ENCODE measurements around the gene MCRS1.
"Not testable (repeated sequence)": the region's sequence is repeated elsewhere in the genome, so short reads cannot be mapped to it uniquely, and the experiment has no call there.

Gene MCRS1

DNA sequence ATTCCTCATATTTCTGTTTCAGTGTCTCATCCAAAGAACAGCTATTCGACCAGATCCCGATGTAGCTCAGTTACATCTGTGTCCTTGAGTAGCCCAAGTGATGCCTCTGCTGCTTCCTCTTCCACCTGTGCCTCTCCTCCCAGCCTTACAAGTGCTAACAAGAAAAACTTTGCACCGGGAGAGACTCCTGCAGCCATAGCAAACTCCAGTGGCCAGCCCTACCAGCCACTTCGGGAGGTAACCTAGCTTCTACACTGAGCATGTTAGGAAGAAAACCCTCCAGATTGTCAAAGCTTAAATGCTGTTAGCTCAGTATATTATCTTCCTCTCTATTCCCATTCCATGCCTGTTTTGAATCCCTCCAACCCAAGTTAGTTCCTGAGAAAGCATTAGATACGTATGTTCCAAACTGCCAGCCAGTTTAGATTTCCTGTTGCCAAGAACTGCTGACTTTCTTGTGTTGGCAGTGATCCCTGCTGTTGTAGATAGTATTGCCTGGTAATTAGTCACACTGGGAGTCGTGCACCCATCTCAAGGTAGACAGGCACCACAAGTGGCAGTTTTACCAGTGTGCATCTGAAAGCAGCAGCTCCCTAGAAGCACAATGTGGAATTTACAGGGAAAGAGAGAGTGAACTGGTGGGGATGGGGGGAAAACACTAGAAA lies 43.1 kb downstream of the MCRS1 start:
- no peaks in the 10 kb centered on the region for H3K27me3 ChIP-seq (ENCODE audit: low read depth, low read length)
- H3K4me3 ChIP-seq (ENCODE audit: low read depth in 1 of 2, low read length in 2 of 2): no peak overlapping the region
- H3K36me3 ChIP-seq (ENCODE audit: control insufficient read depth in 1 of 2, insufficient read depth in 2 of 2, low read length in 2 of 2): peaks cover 28 to 37% of the 10 kb centered on the region in 2 donors
- no peaks in the 10 kb centered on the region for H3K9me3 ChIP-seq (ENCODE audit: control insufficient read depth in 1 of 2, low read length in 2 of 2)
- H3K27ac ChIP-seq (ENCODE audit: low read length): no peak overlapping the region
- no peaks in the 10 kb centered on the region for H3K4me1 ChIP-seq (ENCODE audit: control insufficient read depth in 1 of 2, insufficient read depth in 2 of 2, low read length in 2 of 2)

DNA sequence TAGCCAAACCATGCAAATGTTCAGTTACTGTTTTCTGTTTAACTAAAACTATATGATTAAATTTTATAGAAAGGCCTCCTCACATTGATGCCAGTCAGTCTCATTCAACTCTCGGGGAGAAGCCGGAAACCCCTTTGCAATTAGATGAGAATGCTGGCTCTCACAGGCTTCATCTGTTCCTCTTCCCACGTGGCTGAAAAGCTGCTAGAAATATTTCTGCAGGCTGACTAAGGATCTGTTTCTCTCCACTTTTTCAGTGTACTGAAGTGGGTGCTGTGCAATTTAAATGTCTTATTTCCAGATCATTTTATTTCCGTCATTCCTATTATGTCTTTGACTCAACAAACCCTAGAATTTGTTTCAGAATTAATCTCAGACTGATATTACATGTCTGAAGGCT lies 46.6 kb downstream of the MCRS1 start:
- Histone ChIP-seq H3K27ac (ENCODE audit: low read length) (no peak overlapping the region), H3K4me1 (ENCODE audit: control insufficient read depth in 1 of 2, insufficient read depth in 2 of 2, low read length in 2 of 2) (no peaks in the 10 kb centered on the region), H3K36me3 (ENCODE audit: control insufficient read depth in 1 of 2, insufficient read depth in 2 of 2, low read length in 2 of 2) (peaks cover 25 to 28% of the 10 kb centered on the region in 2 donors)

DNA sequence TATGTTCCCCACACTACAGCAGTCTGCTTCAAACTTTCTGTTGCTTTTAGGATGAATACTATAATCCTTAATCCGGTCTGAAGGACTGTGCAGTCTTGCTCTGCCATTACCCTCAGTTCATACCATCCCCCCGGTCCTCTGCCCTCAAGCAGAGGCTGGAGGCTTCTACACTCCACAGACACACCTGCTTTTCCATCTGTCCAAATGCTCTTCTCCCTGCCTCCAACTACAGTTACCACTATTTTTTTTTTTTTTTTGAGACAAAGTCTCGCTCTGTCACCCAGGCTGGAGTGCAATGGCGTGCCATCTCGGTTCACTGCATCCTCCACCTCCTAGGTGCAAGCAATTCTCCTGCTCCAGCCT lies 48.4 kb downstream of the MCRS1 start:
- Histone ChIP-seq H3K36me3 (ENCODE audit: control insufficient read depth in 1 of 2, insufficient read depth in 2 of 2, low read length in 2 of 2) (peaks cover 7 to 10% of the 10 kb centered on the region in 2 donors), H3K27me3 (ENCODE audit: low read depth, low read length) (no peaks in the 10 kb centered on the region), H3K4me3 (ENCODE audit: low read depth in 1 of 2, low read length in 2 of 2) (no peak overlapping the region), H3K27ac (ENCODE audit: low read length) (no peak overlapping the region), H3K9me3 (ENCODE audit: control insufficient read depth in 1 of 2, low read length in 2 of 2) (no peaks in the 10 kb centered on the region), H3K4me1 (ENCODE audit: control insufficient read depth in 1 of 2, insufficient read depth in 2 of 2, low read length in 2 of 2) (no peaks in the 10 kb centered on the region)

More for the DNA sequence above, 46.6 kb downstream of the MCRS1 start:
- Histone ChIP-seq H3K4me3 (ENCODE audit: low read depth in 1 of 2, low read length in 2 of 2) (no peak overlapping the region), H3K27me3 (ENCODE audit: low read depth, low read length) (no peaks in the 10 kb centered on the region), H3K9me3 (ENCODE audit: control insufficient read depth in 1 of 2, low read length in 2 of 2) (no peaks in the 10 kb centered on the region)

DNA sequence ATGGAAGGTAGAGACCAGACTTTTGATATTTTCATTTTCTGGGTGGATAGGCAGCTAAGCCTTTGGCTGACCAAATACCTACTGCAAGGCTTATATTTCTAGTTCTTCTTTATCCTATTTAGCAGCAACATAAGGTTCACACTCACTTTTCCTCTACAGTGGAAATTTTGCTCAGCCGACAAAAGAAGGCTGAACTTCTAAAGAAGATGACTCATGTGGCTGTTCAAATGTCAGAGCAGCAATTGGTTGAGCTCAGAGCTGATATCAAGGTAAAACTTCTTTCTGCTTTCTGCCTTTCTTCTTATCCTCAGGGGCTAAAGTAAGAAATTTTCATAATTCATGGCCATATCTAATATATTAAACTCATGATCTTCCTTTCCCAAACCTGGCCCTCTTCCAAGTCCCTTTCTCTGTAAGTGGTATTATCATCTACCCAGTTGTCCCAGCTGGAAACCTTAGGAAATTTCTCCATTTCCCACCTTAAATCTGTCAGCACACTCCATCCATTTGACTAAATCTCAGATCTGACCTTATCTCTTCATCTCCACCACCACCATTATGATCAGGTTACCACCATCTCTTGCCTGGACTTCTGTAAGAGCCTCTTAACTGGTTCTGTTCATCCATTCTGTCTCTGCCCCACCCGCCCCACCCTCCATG lies 48.9 kb downstream of the MCRS1 start:
- Histone ChIP-seq H3K4me3 (ENCODE audit: low read depth in 1 of 2, low read length in 2 of 2) (no peak overlapping the region), H3K27ac (ENCODE audit: low read length) (no peak overlapping the region), H3K27me3 (ENCODE audit: low read depth, low read length) (no peaks in the 10 kb centered on the region), H3K36me3 (ENCODE audit: control insufficient read depth in 1 of 2, insufficient read depth in 2 of 2, low read length in 2 of 2) (peaks cover 6% of the 10 kb centered on the region in 2 donors), H3K9me3 (ENCODE audit: control insufficient read depth in 1 of 2, low read length in 2 of 2) (no peaks in the 10 kb centered on the region), H3K4me1 (ENCODE audit: control insufficient read depth in 1 of 2, insufficient read depth in 2 of 2, low read length in 2 of 2) (no peaks in the 10 kb centered on the region)

DNA sequence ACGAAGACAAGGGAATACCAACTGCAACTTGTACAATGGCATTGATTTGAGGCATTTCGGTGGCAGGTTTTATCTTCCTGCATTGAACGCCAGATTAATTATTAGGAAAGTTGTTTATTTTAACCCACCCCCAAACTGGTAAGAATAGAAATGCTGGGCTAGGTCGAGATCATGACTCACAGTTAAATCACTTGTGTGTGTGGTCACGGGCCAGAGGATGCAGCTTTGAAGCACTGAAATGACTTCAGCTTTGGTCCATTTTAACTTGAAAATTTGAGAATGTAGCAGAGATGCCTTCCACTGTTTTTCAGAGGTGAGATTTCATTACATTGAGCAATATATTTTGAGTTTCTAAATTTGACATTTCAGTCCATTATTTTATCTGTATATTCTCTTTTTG lies 52.7 kb downstream of the MCRS1 start:
- Histone ChIP-seq H3K9me3 (ENCODE audit: control insufficient read depth in 1 of 2, low read length in 2 of 2) (no peaks in the 10 kb centered on the region), H3K27me3 (ENCODE audit: low read depth, low read length) (no peaks in the 10 kb centered on the region), H3K4me3 (ENCODE audit: low read depth in 1 of 2, low read length in 2 of 2) (no peak overlapping the region), H3K36me3 (ENCODE audit: control insufficient read depth in 1 of 2, insufficient read depth in 2 of 2, low read length in 2 of 2) (no peaks in the 10 kb centered on the region), H3K27ac (ENCODE audit: low read length) (no peak overlapping the region), H3K4me1 (ENCODE audit: control insufficient read depth in 1 of 2, insufficient read depth in 2 of 2, low read length in 2 of 2) (no peaks in the 10 kb centered on the region)

DNA sequence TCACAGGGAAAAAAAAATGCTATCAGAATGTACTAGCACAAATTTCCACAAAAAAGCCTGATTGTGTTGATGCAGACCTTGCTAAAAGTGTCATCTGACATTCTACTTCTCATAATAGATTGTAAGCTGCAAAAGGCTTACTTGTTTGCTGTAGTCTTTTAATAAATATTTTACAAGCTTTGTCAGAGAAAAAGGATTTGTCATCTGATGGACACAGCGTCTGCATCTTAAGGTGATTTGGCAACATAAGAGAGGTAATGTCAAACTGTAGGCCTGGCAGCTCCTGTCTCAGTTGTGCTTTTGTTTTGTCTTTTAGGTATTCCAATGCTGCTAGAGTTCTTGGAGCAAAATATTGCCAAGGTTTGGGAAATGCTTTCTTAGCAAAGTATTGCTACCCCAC lies 55.4 kb downstream of the MCRS1 start:
- Histone ChIP-seq H3K4me3 (ENCODE audit: low read depth in 1 of 2, low read length in 2 of 2) (no peak overlapping the region), H3K9me3 (ENCODE audit: control insufficient read depth in 1 of 2, low read length in 2 of 2) (no peaks in the 10 kb centered on the region), H3K27me3 (ENCODE audit: low read depth, low read length) (no peaks in the 10 kb centered on the region), H3K27ac (ENCODE audit: low read length) (no peak overlapping the region), H3K4me1 (ENCODE audit: control insufficient read depth in 1 of 2, insufficient read depth in 2 of 2, low read length in 2 of 2) (no peaks in the 10 kb centered on the region), H3K36me3 (ENCODE audit: control insufficient read depth in 1 of 2, insufficient read depth in 2 of 2, low read length in 2 of 2) (no peaks in the 10 kb centered on the region)

DNA sequence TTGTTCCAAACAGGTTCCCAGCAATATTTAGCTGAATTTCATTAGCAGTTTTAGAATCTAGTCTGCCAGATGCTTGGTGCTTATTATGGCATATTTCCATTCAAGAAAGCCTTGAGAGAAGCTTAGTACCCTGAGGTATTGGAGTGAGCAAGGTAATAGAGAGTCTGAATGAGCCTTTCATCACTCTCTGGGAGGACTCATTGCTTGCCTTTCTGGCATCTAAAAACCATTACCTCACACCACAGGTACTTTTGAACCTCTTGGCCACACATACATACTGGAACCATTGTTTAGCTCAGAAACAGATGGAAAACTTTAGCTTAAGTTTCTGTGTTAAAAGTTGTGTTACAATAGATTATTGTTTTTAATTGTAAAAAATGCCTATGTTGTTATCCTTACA lies 56.5 kb downstream of the MCRS1 start:
- no peak overlapping the region for H3K27ac ChIP-seq (ENCODE audit: low read length)
- H3K4me1 ChIP-seq (ENCODE audit: control insufficient read depth in 1 of 2, insufficient read depth in 2 of 2, low read length in 2 of 2): no peaks in the 10 kb centered on the region
- no peaks in the 10 kb centered on the region for H3K27me3 ChIP-seq (ENCODE audit: low read depth, low read length)
- no peaks in the 10 kb centered on the region for H3K36me3 ChIP-seq (ENCODE audit: control insufficient read depth in 1 of 2, insufficient read depth in 2 of 2, low read length in 2 of 2)
- H3K9me3 ChIP-seq (ENCODE audit: control insufficient read depth in 1 of 2, low read length in 2 of 2): no peaks in the 10 kb centered on the region
- no peak overlapping the region for H3K4me3 ChIP-seq (ENCODE audit: low read depth in 1 of 2, low read length in 2 of 2)

DNA sequence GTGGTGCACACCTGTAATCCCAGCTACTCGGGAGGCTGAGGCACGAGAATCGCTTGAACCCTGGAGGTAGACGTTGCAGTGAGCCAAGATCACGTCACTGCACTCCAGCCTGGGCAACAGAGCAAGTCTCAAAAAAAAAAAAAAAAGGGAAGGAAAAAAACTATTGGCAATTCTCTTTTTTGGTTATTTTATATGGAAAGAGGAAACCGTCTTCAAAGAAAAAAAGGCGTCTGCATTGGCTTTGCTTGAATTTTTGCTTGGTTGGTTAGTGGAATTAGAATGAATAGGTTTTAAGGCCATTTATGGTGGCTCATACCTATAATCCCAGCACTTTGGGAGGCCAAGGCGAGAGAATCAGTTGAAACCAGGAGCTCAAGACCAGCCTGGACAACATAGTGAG lies 58.3 kb downstream of the MCRS1 start:
- H3K27ac ChIP-seq (ENCODE audit: low read length); H3K27me3 ChIP-seq (ENCODE audit: low read depth, low read length); H3K9me3 ChIP-seq (ENCODE audit: control insufficient read depth in 1 of 2, low read length in 2 of 2); H3K4me3 ChIP-seq (ENCODE audit: low read depth in 1 of 2, low read length in 2 of 2); H3K4me1 ChIP-seq (ENCODE audit: control insufficient read depth in 1 of 2, insufficient read depth in 2 of 2, low read length in 2 of 2); H3K36me3 ChIP-seq (ENCODE audit: control insufficient read depth in 1 of 2, insufficient read depth in 2 of 2, low read length in 2 of 2): not testable (repeated sequence)
